IMR-90 (cell line): Measurements from ENCODE around the gene ZCCHC7. TPM values are rescaled to one million over a fixed set of nuclear protein-coding genes. Genes with fewer than 3 reads are reported as not detected.

Experiments
- ATAC-seq: fragments of 200-7000 bp; cut with Tn5 transposase; 2 replicates; pipeline ENCODE4 v1.9.1; 2020; ENCODE audit warnings: low read depth, mild to moderate bottlenecking, moderate library complexity
- BruUV-seq: library from RNA; stranded (reverse); fragments of 400-500 nt; replicated peaks from 2 replicates; lab custom pipeline; 2021; lab: Mats Ljungman, UMichigan
- CTCF ChIA-PET: fragments of 300-600 bp; formaldehyde crosslinking; extraction: SDS; loops from one replicate; lab custom pipeline; 2021; ENCODE audit warnings: antibody characterized with exemption; lab: Yijun Ruan, JAX
- POLR2A ChIA-PET: fragments of 300-600 bp; sonication (Branson Sonifier 250); formaldehyde crosslinking; loops from one replicate; lab custom pipeline; 2022; ENCODE audit warnings: antibody characterized with exemption; ENCODE audit not compliant: unreplicated experiment; lab: Charles Lee
- DNase-seq: peaks from one replicate; pipeline ENCODE4 v3.0.0; 2013
- H2AFZ ChIP-seq: replicated peaks from 2 replicates; pipeline ENCODE3; 2013; ENCODE audit warnings: low read length, mild to moderate bottlenecking; ENCODE audit not compliant: poor library complexity
- H2AK5ac ChIP-seq: 2 replicates; pipeline ENCODE4 v1.6.1; 2013; ENCODE audit warnings: low read depth, low read length, inconsistent platforms
- H2AK9ac ChIP-seq: replicated peaks from 2 replicates; pipeline ENCODE3; 2013; ENCODE audit warnings: mild to moderate bottlenecking, low read depth, low read length, moderate library complexity; ENCODE audit not compliant: poor library complexity
- H2BK120ac ChIP-seq: 2 replicates; pipeline ENCODE4 v1.6.1; 2013; ENCODE audit warnings: low read depth, low read length, inconsistent platforms
- H2BK15ac ChIP-seq: 3 replicates; pipeline ENCODE4 v1.6.1; 2013; ENCODE audit warnings: low read depth, low read length, inconsistent platforms
- H2BK20ac ChIP-seq: 2 replicates; pipeline ENCODE4 v1.6.1; 2013; ENCODE audit warnings: low read depth, mild to moderate bottlenecking, inconsistent platforms, low read length, moderate library complexity
- H2BK5ac ChIP-seq: 2 replicates; pipeline ENCODE4 v1.6.1; 2013; ENCODE audit warnings: mild to moderate bottlenecking, low read depth, low read length, inconsistent platforms; ENCODE audit not compliant: poor library complexity, severe bottlenecking
- H3K14ac ChIP-seq: replicated peaks from 2 replicates; pipeline ENCODE4 v1.6.1; 2013; ENCODE audit warnings: low read depth, low read length, inconsistent platforms
- H3K18ac ChIP-seq: 2 replicates; pipeline ENCODE4 v1.6.1; 2013; ENCODE audit warnings: low read depth, low read length, control low read depth
- H3K23ac ChIP-seq: 2 replicates; pipeline ENCODE4 v1.6.1; 2013; ENCODE audit warnings: low read depth, low read length, inconsistent platforms
- H3K27ac ChIP-seq: 2 replicates; pipeline ENCODE4 v1.5.1; 2013; ENCODE audit warnings: mild to moderate bottlenecking, control low read depth, low read length; ENCODE audit not compliant: insufficient read depth
- H3K27me3 ChIP-seq: 2 replicates; pipeline ENCODE4 v1.6.1; 2013; ENCODE audit warnings: low read length; ENCODE audit not compliant: control insufficient read depth, insufficient read depth
- H3K36me3 ChIP-seq: 2 replicates; pipeline ENCODE4 v1.6.1; 2013; ENCODE audit warnings: low read length, mixed read lengths; ENCODE audit not compliant: control insufficient read depth, insufficient read depth
- H3K4ac ChIP-seq: 2 replicates; pipeline ENCODE4 v1.6.1; 2013; ENCODE audit warnings: low read depth, low read length, inconsistent platforms
- H3K4me1 ChIP-seq: 2 replicates; pipeline ENCODE4 v1.6.1; 2013; ENCODE audit warnings: low read length, mixed read lengths; ENCODE audit not compliant: control insufficient read depth, insufficient read depth
- H3K4me2 ChIP-seq: 2 replicates; pipeline ENCODE4 v1.6.1; 2013; ENCODE audit warnings: low read depth, mild to moderate bottlenecking, control low read depth, low read length, moderate library complexity
- H3K4me3 ChIP-seq: 2 replicates; pipeline ENCODE4 v1.5.1; 2013; ENCODE audit warnings: low read depth, mild to moderate bottlenecking, control low read depth, low read length, moderate library complexity; ENCODE audit not compliant: insufficient read depth
- H3K56ac ChIP-seq: 2 replicates; pipeline ENCODE4 v1.6.1; 2013; ENCODE audit warnings: low read length, inconsistent platforms; ENCODE audit not compliant: insufficient read depth; ENCODE audit errors: extremely low read depth
- H3K79me1 ChIP-seq, 2 experiments: 2 replicates each; pipeline ENCODE4 v1.6.1; 2013; ENCODE audit warnings: low read length in 2 of 2, inconsistent platforms in 1 of 2, low read depth in 1 of 2
- H3K9ac ChIP-seq: 2 replicates; pipeline ENCODE4 v1.6.1; 2013; ENCODE audit warnings: low read depth, low read length, control low read depth
- H3K9me1 ChIP-seq: 2 replicates; pipeline ENCODE4 v1.6.1; 2013; ENCODE audit warnings: low read length, inconsistent platforms; ENCODE audit not compliant: insufficient read depth
- H3K9me3 ChIP-seq: 2 replicates; pipeline ENCODE4 v1.6.1; 2013; ENCODE audit warnings: low read length; ENCODE audit not compliant: control insufficient read depth, insufficient read depth
- H4K20me1 ChIP-seq: 2 replicates; pipeline ENCODE4 v1.6.1; 2013; ENCODE audit warnings: low read length, inconsistent platforms; ENCODE audit not compliant: insufficient read depth
- H4K5ac ChIP-seq: 2 replicates; pipeline ENCODE4 v1.6.1; 2013; ENCODE audit warnings: mild to moderate bottlenecking, low read depth, low read length, control low read depth
- H4K8ac ChIP-seq, 2 experiments: 2 replicates each; pipeline ENCODE4 v1.6.1; 2013; ENCODE audit warnings: low read depth in 2 of 2, low read length in 2 of 2, control low read depth in 1 of 2, inconsistent platforms in 1 of 2
- H4K91ac ChIP-seq: 2 replicates; pipeline ENCODE4 v1.6.1; 2013; ENCODE audit warnings: low read depth, low read length, inconsistent platforms; ENCODE audit not compliant: insufficient read depth
- BHLHE40 ChIP-seq: fragments of 150-350 bp; IDR thresholded peaks from 2 replicates; pipeline ENCODE4 v1.6.1; 2016; ENCODE audit warnings: mild to moderate bottlenecking, low read depth, low read length
- CEBPB ChIP-seq: IDR thresholded peaks from 2 replicates; pipeline ENCODE4 v1.6.1; 2012; ENCODE audit warnings: low read depth, low read length, improper control_type of control experiment
- CHD1 ChIP-seq: IDR thresholded peaks from 2 replicates; pipeline ENCODE4 v1.6.1; 2012; ENCODE audit warnings: low read depth, low read length, improper control_type of control experiment
- CTCF ChIP-seq: conservative IDR thresholded peaks from 2 replicates; pipeline ENCODE4 v1.5.1; 2012; ENCODE audit warnings: mild to moderate bottlenecking, low read depth, low read length, improper control_type of control experiment
- FOS ChIP-seq: fragments of 150-350 bp; IDR thresholded peaks from 2 replicates; pipeline ENCODE4 v1.6.1; 2016; ENCODE audit warnings: low read depth, low read length
- MAZ ChIP-seq: IDR thresholded peaks from 2 replicates; pipeline ENCODE4 v1.6.1; 2012; ENCODE audit warnings: low read depth, mild to moderate bottlenecking, low read length, improper control_type of control experiment, moderate library complexity, borderline replicate concordance
- MXI1 ChIP-seq: IDR thresholded peaks from 2 replicates; pipeline ENCODE4 v1.6.1; 2012; ENCODE audit warnings: low read depth, mild to moderate bottlenecking, low read length, moderate library complexity, borderline replicate concordance
- RCOR1 ChIP-seq: IDR thresholded peaks from 2 replicates; pipeline ENCODE4 v1.6.1; 2012; ENCODE audit warnings: mild to moderate bottlenecking, low read length, improper control_type of control experiment; ENCODE audit not compliant: insufficient replicate concordance
- RFX5 ChIP-seq: IDR thresholded peaks from 2 replicates; pipeline ENCODE4 v1.8.0; 2012; ENCODE audit warnings: low read depth, mild to moderate bottlenecking, low read length, moderate library complexity
- SMC3 ChIP-seq: fragments of 150-350 bp; IDR thresholded peaks from 2 replicates; pipeline ENCODE4 v1.6.1; 2016; ENCODE audit warnings: low read depth, mild to moderate bottlenecking, antibody characterized with exemption, low read length, moderate library complexity
- WGBS, 2 experiments: methylation state at CpG; one replicate each; pipeline versions ENCODE4 v1.1.5 to v1.1.7; 2013; ENCODE audit warnings: missing lambda C conversion rate in 2 of 2; ENCODE audit not compliant: insufficient read length in 1 of 2; ENCODE audit errors: extremely low coverage in 2 of 2; 5-methylcytosine and 5-hydroxymethylcytosine counted together
- dilution Hi-C: fragments of 300-500 bp; cut with HindIII; formaldehyde crosslinking; loops from one replicate; pipeline ENCODE4 v1.14.3; 2018; ENCODE audit warnings: low sequenced_read_pairs; ENCODE audit not compliant: unreplicated experiment
- in situ Hi-C: fragments of 300-500 bp; cut with MboI; formaldehyde crosslinking; loops from 3 replicates; pipeline ENCODE4 v1.14.3; 2019; ENCODE audit warnings: low sequenced_read_pairs, inconsistent platforms, mixed read lengths
- intact Hi-C: fragments of 100-400 bp; cut with micrococcal nuclease; formaldehyde crosslinking; loops from 2 replicates; pipeline ENCODE4 v1.10.0; 2022
- polyA plus RNA-seq, 3 experiments: library from polyadenylated mRNA; depleted of rRNA; stranded (reverse); fragments of >200 nt; gene quantifications; 2 replicates each; pipeline ENCODE4 v1.2.3, GENCODE V29; 2012; ENCODE audit warnings: low replicate concordance in 1 of 3
- total RNA-seq: library from RNA; depleted of rRNA; stranded (reverse); fragments of >200 nt; gene quantifications from 2 replicates; pipeline ENCODE4 v1.2.3, GENCODE V29; 2012
- TF ChIP-seq, protein P1 (sequence below): fragments of 150-350 bp; IDR thresholded peaks from 2 replicates; pipeline ENCODE4 v1.6.1; 2017; ENCODE audit warnings: mild to moderate bottlenecking, antibody characterized with exemption, low read length, low read depth

ZCCHC7 gene
- total and polyA plus RNA-seq, 2 of the 4 experiments (the other 2 are of a cell fraction): 13.6 to 28.7 TPM

- Histone ChIP-seq H2AFZ (no peak overlapping the region), H4K8ac (no peak overlapping the region), H3K9me3 (no peaks in the 10 kb centered on the region), H3K4me3 (no peak overlapping the region), H3K14ac (no peak overlapping the region), H2BK5ac (no peak overlapping the region), H4K20me1 (no peaks in the 10 kb centered on the region), H4K5ac (no peak overlapping the region), H3K9me1 (no peaks in the 10 kb centered on the region), H3K36me3 (no peaks in the 10 kb centered on the region), H3K4me2 (no peak overlapping the region), H3K4me1 (no peaks in the 10 kb centered on the region), H2BK120ac (no peak overlapping the region), H2AK5ac (no peak overlapping the region), H2BK20ac (no peak overlapping the region), H3K23ac (no peak overlapping the region), H3K4ac (no peak overlapping the region), H2BK15ac (no peak overlapping the region), H3K27ac (no peak overlapping the region), H3K18ac (no peak overlapping the region), H4K91ac (no peak overlapping the region), H3K56ac (no peak overlapping the region), H3K27me3 (peaks cover 2% of the 10 kb centered on the region), H3K79me1 (no peaks in the 10 kb centered on the region), H3K9ac (no peak overlapping the region), H2AK9ac (no peak overlapping the region)
- POLR2A ChIA-PET: no interaction called here
- BruUV-seq: no TSS peak
- CTCF ChIA-PET: interaction anchor here (0.6 to 0.9 kb wide), 2 partner anchors 9 to 200 kb away, joined by 3 to 7 read pairs; no protein-coding TSS in a partner anchor
- intact Hi-C loops: no loop called here
- in situ Hi-C loops: no loop called here
- TF ChIP-seq CTCF: no peak
- no peak for TF ChIP-seq SMC3
- TF ChIP-seq FOS: no peak
- no peak for TF ChIP-seq CHD1
- no peak for TF ChIP-seq RCOR1
- TF ChIP-seq BHLHE40: no peak
- TF ChIP-seq, protein P1, sequence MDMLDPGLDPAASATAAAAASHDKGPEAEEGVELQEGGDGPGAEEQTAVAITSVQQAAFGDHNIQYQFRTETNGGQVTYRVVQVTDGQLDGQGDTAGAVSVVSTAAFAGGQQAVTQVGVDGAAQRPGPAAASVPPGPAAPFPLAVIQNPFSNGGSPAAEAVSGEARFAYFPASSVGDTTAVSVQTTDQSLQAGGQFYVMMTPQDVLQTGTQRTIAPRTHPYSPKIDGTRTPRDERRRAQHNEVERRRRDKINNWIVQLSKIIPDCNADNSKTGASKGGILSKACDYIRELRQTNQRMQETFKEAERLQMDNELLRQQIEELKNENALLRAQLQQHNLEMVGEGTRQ: no peak
- TF ChIP-seq MXI1: no peak
- TF ChIP-seq MAZ: no peak
- TF ChIP-seq RFX5: no peak
- TF ChIP-seq CEBPB: no peak
- no peak for DNase-seq
- WGBS, 2 experiments: 100% methylated on average over 1 of the region's 11 CpGs; no CpG with 5 or more reads in 1 of the 2 experiments
- dilution Hi-C loops: no loop called here
- no peak for ATAC-seq
Measured at GRCh38 chr9:37406603-37407401, 286.4 kb downstream of the ZCCHC7 start.
